Stimulated activated CD4-positive, alpha-beta T cell treated with anti-CD3 and anti-CD28 coated beads, Interleukin-1b, Interleukin-23, amount 100 ng/mL, for 48 hours (primary cell): ENCODE results near the gene BASP1.
"Not testable (repeated sequence)": the region's sequence is repeated elsewhere in the genome, so short reads cannot be mapped to it uniquely, and the experiment has no call there.

Source experiments
- DNase-seq: peaks from one replicate; pipeline ENCODE4 v3.0.0-alpha.2; 2020

BASP1 gene

DNA sequence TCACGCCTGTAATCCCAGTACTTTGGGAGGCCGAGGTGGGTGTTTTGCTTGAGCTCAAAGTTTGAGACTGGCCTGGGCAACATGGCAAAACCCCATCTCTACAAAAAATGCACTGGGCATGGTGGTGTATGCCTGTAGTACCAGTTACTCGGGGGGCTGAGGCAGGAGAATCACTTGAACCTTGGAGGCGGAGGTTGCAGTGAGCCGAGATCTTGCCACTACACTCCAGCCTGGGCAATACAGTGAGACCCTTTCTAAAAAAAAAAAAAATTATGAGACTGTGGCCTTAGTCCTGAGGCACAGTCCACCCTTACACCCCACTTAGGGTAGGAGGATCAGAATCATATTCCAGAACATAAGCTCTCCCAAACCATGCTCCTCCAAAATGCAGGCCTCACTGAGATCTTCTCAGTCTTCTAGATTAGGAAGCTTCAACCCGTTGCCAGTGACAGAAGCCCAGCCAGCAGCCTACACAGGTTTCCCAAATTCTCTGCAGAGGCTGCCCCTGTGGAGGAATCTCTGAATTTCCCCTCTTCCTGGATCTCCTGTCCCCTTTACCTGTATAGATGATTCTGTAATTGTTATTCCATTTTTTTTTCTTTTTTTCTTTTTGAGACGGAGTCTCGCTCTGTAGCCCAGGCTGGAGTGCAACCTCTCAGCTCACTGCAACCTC is 77.3 kb downstream of the BASP1 start:
- no peak for DNase-seq

GRCh38 chr5:17295671-17296070 is 78.2 kb downstream of the BASP1 start:
- no peak for DNase-seq

GRCh38 chr5:17302106-17302505 is 84.7 kb downstream of the BASP1 start:
- no peak for DNase-seq

GRCh38 chr5:17302604-17303003 is 85.2 kb downstream of the BASP1 start:
- no peak for DNase-seq

- no peak for DNase-seq
These were observed 86.9 kb downstream of the BASP1 start for GRCh38 chr5:17304282-17304681.

DNA sequence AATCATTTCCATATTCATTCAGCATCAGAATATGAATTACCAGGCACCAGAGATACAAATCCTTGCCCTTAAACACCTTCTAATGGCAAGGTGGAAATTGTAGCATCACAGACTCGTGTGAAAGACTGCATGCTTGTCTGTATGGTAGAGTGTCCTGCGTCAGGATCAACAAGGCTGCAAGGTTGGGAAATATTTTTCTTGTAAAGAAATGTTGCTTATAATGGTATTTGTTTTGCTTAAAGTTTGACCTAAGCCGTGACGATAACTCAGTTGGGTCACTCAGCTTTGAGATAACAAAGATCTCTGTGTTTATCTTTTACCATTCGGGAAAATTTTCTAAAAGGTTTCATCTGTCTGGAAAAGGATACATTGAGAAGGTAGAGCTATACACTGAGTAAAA is 87.6 kb downstream of the BASP1 start:
- DNase-seq = no peak

DNA sequence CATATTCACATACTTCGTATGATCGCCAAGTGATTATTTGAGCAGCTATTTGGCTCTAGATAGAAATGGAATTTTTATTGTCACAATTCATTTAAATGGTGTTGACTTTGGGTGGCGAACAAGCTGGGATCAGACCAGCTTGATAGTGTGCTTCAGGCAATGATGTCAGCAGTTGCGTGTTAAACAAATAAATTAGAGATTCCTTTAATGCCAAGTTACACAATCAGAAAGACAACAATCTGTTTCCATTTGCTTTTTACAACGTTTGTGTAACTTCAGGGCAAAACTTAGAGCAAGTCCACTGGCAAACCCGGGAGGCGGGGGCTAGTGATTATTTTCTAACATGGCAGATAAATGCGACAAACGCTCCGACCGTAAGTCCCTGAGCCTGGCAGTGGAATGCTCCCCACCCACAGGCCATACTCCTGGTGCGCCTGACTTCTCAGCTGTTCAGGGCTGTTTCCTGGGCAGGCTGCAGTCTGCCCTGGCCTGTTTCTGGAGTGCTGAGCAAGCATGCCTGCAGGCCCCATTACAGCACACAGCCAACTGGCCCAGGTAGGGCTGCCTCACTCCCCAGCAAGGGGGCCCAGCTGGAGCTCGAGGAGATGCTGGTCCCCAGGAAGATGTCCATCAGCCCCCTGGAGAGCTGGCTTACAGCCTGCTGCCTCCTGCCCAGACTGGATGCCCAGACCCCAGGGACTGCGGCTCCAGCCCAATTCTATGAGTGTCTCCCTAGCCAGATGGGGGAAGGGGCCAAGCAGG is 88.7 kb downstream of the BASP1 start:
- DNase-seq = no peak

- no peak for DNase-seq
These were observed 89.3 kb downstream of the BASP1 start for GRCh38 chr5:17306726-17307091.

GRCh38 chr5:17307440-17307839 is 90.0 kb downstream of the BASP1 start:
- not testable (repeated sequence) for DNase-seq

GRCh38 chr5:17308326-17309065 is 91.1 kb downstream of the BASP1 start:
- DNase-seq = no peak

DNA sequence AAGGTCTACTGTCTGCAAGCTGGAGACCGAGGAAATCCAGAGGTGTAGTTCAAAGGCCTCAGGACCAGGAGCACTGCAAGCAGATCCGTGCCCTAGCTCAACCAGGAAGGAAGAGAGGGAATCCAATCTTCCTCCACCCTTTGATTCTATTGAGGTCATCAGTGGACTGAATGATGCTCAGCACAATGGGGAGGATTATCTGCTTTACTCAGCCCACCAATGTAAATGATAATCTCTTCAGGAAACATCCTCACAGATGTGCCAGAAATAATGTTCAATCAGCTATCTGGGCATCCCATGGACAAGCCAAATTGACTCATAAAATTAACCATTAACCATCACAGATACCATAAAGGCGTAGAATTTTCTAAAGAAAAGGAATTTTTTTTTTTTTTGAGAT is 92.0 kb downstream of the BASP1 start:
- DNase-seq = no peak

DNA sequence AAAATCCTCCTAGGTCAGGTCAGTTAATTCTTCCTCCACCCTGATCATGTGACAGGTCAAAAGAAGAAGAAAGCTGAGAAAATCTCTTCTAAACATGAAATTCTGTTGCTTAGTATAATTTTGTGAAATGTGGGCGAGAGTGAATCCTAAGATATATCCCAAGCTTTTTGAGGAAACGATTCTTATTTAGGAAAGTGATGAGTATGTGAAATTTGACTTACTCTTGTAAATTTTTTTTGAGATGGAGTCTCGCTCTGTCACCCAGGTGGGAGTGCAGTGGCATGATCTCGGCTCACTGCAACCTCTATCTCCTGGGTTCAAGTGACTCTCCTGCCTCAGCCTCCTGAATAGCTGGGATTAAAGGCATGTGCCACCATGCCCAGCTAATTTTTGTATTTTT is 93.1 kb downstream of the BASP1 start:
- DNase-seq = not testable (repeated sequence)

GRCh38 chr5:17311811-17312210 is 94.4 kb downstream of the BASP1 start:
- not testable (repeated sequence) for DNase-seq

DNA sequence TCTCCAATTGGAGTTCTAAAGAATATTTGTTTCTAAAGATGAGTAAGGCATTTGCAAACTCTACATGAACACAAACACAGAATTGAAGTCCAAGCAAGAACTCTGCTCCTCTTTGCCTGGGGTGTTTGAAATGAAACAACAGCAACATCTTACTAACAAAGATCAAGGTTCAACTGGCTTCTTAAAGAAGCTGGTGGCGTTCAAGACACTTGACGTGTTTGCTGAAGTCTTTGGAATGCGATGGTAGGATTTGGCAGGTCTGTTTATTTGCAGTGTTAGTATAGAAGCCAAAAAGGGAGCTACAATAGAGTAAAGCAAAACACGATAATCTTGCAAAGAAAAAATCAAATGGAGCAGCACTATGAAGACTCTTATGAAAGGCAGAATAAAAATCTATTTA is 94.9 kb downstream of the BASP1 start:
- no peak for DNase-seq

DNA sequence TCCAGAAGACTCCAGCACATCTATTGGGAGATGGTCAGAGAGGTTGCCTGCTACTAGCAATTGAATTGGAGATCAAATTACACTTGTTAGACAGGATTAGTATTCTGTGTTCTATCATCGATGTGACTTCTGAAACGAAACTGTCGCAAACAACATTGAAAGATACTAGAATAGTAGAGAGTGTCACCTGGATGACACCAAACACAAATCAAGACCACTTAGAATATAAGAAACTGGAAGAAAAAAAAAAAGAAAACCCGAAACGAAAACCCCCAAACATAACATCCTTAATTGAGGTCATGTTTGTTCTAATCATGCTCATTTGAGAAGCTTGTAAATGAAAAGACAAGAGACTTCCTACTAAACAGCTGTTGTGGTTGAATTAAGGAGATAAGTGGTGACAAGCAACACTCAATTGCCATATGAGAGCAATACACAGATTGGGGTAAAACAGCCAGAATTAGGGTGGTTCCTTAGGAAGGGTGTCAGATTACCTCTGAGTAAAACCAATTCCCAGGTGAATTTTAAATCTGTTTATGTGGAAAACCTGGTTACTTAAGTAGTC is 97.6 kb downstream of the BASP1 start:
- DNase-seq = no peak

DNA sequence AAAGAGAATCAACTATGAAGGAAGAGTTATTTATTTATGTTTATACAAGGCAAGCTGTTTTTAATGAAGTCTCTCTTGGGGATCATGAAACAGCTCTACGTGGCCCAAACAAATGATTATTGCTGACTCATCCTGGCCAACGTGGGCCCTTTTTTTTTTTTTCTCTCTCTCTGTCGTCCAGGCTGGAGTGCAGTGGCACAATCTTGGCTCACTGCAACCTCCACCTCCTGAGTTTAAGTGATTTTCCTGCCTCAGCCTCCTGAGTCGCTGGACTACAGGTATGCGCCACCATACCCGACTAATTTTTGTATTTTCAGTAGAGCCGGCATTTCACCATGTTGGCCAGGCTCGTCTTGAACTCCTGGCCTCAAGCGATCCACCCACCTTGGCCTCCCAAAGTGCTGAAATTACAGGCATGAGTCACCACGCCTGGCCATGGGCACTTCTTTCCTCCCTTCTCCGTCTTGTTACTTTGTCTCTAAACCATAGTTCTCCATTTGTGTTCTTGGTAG is 98.3 kb downstream of the BASP1 start:
- DNase-seq = no peak

DNA sequence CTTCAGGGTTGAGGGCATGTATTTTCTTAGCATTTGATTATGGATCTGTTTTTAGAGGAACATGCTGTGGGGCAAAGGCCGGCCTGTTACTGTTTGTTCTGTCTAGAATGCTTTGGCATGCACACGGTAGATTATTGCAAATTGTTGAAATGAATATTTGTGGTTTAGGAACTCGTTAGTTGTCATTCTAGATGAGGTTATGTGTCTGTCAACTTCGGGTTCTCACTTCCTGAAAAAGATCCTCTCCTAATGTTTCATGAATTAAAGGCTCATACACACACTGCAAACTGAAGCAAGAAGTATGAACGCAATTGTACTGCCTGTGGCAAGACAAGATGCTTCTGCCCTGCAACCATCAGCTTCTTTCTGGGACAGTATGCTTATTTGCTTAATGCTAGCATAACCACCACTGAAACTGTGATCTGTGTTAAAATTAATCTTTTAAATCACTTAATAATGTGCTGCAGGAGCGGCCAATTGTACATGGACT is 99.6 kb downstream of the BASP1 start:
- DNase-seq = no peak

- no peak for DNase-seq
These were observed 100.0 kb downstream of the BASP1 start for GRCh38 chr5:17317473-17317872.

- not testable (repeated sequence) for DNase-seq
These were observed 101.7 kb downstream of the BASP1 start for GRCh38 chr5:17319095-17319494.

DNA sequence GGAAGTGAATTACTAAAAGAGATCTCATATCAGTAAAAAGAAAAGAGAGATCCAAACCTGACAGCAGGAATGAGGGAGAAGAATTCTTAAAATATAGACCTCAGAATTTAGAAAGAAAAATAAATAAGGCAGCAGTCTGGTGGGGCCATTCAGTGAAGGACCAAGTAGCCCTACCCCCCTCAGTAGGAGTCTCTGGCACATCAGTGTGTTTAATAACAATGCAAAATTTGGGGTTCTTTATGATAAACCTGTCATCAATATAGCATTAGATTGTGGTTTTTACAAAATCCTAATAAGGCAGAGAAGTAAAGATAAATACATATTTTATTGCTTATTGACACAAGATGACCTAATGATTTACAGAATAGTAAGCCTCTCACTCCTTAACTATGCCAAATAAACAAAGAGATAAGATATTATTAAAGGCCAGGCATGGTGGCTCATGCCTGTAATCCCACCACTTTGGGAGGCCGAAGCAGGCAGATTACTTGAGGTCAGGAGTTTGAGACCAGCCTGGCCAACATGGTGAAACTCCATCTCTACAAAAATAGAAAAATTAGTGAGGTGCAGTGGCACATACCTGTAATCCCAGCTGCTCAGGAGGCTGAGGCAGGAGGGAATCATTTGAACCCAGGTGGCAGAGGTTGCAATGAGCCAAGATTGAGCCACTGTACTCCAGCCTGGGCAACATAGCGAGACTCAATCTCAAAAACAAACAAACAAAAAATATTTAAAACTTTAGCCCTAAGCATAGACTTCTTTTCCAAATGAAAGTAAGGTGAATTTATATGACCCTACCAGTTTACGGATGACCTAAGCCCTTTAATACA is 108.6 kb downstream of the BASP1 start:
- DNase-seq = no peak
